PC-3 (cell line): Measurements from ENCODE around the gene AP1AR. TPM values are rescaled to one million over a fixed set of nuclear protein-coding genes. Genes with fewer than 3 reads are reported as not detected.

Experiments
- ATAC-seq: fragments of 200-7000 bp; cut with Tn5 transposase; 2 replicates; pipeline ENCODE4 v1.9.1; 2020; ENCODE audit warnings: mild to moderate bottlenecking, moderate library complexity
- BruUV-seq: library from RNA; stranded (reverse); fragments of 400-500 nt; replicated peaks from 2 replicates; lab custom pipeline; 2021; lab: Mats Ljungman, UMichigan
- CTCF ChIA-PET: fragments of 300-600 bp; sonication (Branson Sonifier 250); formaldehyde crosslinking; loops from one replicate; lab custom pipeline; 2022; ENCODE audit warnings: antibody characterized with exemption; lab: Charles Lee
- POLR2A ChIA-PET: fragments of 300-600 bp; sonication (Branson Sonifier 250); formaldehyde crosslinking; loops from one replicate; lab custom pipeline; 2022; ENCODE audit warnings: antibody characterized with exemption; ENCODE audit not compliant: unreplicated experiment; lab: Charles Lee
- DNase-seq: peaks from one replicate; pipeline ENCODE4 v3.0.0-alpha.2; 2015
- H2AFZ ChIP-seq: fragments of 300-600 bp; sonication (generic); 2 replicates; pipeline ENCODE4 v1.6.0; 2016; ENCODE audit warnings: antibody characterized with exemption, low read length
- H3F3A ChIP-seq: fragments of 300-600 bp; sonication (generic); one replicate; pipeline ENCODE4 v1.6.0; 2017; ENCODE audit warnings: antibody characterized with exemption, low read length, control low read depth, mild to moderate bottlenecking; ENCODE audit not compliant: unreplicated experiment
- H3K27ac ChIP-seq: fragments of 300-600 bp; sonication (generic); 2 replicates; pipeline ENCODE4 v1.5.1; 2016; ENCODE audit warnings: mild to moderate bottlenecking, low read length
- H3K27me3 ChIP-seq: fragments of 300-600 bp; sonication (generic); 2 replicates; pipeline ENCODE4 v1.6.1; 2016; ENCODE audit warnings: low read length, mixed read lengths
- H3K36me3 ChIP-seq: fragments of 300-600 bp; sonication (generic); 2 replicates; pipeline ENCODE4 v1.6.1; 2016; ENCODE audit warnings: low read depth, mixed run types, low read length, mixed read lengths
- H3K4me1 ChIP-seq: fragments of 300-600 bp; sonication (generic); 2 replicates; pipeline ENCODE4 v1.5.1; 2016; ENCODE audit warnings: low read length; ENCODE audit not compliant: insufficient read depth
- H3K4me2 ChIP-seq: fragments of 300-600 bp; sonication (generic); 2 replicates; pipeline ENCODE4 v1.6.0; 2016; ENCODE audit warnings: low read length
- H3K4me3 ChIP-seq: fragments of 300-600 bp; sonication (generic); 2 replicates; pipeline ENCODE4 v1.5.1; 2016; ENCODE audit warnings: mild to moderate bottlenecking, low read length, mixed read lengths
- H3K79me2 ChIP-seq: fragments of 300-600 bp; sonication (generic); 2 replicates; pipeline ENCODE4 v1.6.1; 2017; ENCODE audit warnings: low read length, mixed read lengths
- H3K9ac ChIP-seq: fragments of 300-600 bp; sonication (generic); 2 replicates; pipeline ENCODE4 v1.6.0; 2016; ENCODE audit warnings: mild to moderate bottlenecking, low read length
- H3K9me2 ChIP-seq: fragments of 300-600 bp; sonication (generic); replicated peaks from 2 replicates; pipeline ENCODE4 v1.6.1; 2016; ENCODE audit warnings: mixed run types, low read length, mixed read lengths
- H3K9me3 ChIP-seq: fragments of 300-600 bp; sonication (generic); 2 replicates; pipeline ENCODE4 v1.6.1; 2016; ENCODE audit warnings: low read length, mixed read lengths
- H4K20me1 ChIP-seq: fragments of 300-600 bp; sonication (generic); 2 replicates; pipeline ENCODE4 v1.6.1; 2016; ENCODE audit warnings: low read length, mixed read lengths
- CTCF ChIP-seq: fragments of 300-600 bp; sonication (generic); conservative IDR thresholded peaks from 2 replicates; pipeline ENCODE4 v1.5.1; 2017; ENCODE audit warnings: antibody characterized with exemption, low read depth, mild to moderate bottlenecking, low read length
- EZH2 ChIP-seq: fragments of 300-600 bp; sonication (generic); IDR thresholded peaks from one replicate; pipeline ENCODE4 v1.6.1; 2017; ENCODE audit warnings: antibody characterized with exemption, mild to moderate bottlenecking, low read length; ENCODE audit not compliant: unreplicated experiment
- EZH2phosphoT487 ChIP-seq: fragments of 300-600 bp; sonication (generic); IDR thresholded peaks from 2 replicates; pipeline ENCODE4 v1.6.1; 2018; ENCODE audit warnings: mild to moderate bottlenecking, antibody characterized with exemption, low read length, borderline replicate concordance
- intact Hi-C: fragments of 100-400 bp; cut with micrococcal nuclease; formaldehyde crosslinking; loops from 2 replicates; pipeline ENCODE4 v1.9.0; 2023
- total RNA-seq: library from RNA; depleted of rRNA; stranded (reverse); fragments of >200 nt; gene quantifications from 2 replicates; pipeline ENCODE4 v1.2.3, GENCODE V29; 2014

Gene AP1AR
- total RNA-seq, 1 experiment from 2014 or later, result 34.6 TPM

DNA sequence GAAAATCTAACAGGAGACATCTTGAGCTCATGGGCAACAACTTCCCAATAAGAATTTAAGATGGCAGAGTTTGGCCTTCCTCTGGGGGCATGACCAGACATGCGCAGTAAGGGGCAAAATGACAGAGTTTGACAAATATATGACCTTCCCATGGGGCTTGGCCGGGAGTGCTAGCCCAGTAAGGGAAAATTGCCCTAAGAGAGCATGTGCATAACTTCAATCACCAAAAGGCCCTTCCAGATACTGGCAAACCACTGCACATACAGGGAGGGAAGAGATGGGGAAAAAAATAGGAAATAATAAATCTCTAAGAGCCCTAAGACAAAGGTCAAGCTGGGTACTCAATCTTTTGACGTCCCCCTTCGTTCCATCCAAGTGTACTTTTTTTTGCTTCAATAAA, 40.7 kb downstream of the AP1AR start:
- Histone ChIP-seq H3K4me1 (peaks cover 11% of the 10 kb centered on the region), H3K9ac (no peak overlapping the region), H3K9me2 (no peaks in the 10 kb centered on the region), H2AFZ (no peak overlapping the region), H3K36me3 (peaks cover 14% of the 10 kb centered on the region; the same call in 1 of the 2 replicates), H3K4me3 (no peak overlapping the region), H3K27me3 (no peaks in the 10 kb centered on the region), H3K4me2 (no peak overlapping the region), H4K20me1 (no peaks in the 10 kb centered on the region), H3K9me3 (no peaks in the 10 kb centered on the region), H3K27ac (no peak overlapping the region), H3K79me2 (0 out of 2 replicates have a peak, but pooled peaks cover 4% of the 10 kb centered on the region), H3F3A (no peaks in the 10 kb centered on the region)
- ChIA-PET POLR2A (no interaction called here), CTCF (no interaction called here)
- ATAC-seq (no peak), DNase-seq (no peak)
- TF ChIP-seq CTCF (no peak), EZH2phosphoT487 (no peak), EZH2 (no peak)
- BruUV-seq, result no TSS peak
- intact Hi-C loops, result no loop called here

DNA sequence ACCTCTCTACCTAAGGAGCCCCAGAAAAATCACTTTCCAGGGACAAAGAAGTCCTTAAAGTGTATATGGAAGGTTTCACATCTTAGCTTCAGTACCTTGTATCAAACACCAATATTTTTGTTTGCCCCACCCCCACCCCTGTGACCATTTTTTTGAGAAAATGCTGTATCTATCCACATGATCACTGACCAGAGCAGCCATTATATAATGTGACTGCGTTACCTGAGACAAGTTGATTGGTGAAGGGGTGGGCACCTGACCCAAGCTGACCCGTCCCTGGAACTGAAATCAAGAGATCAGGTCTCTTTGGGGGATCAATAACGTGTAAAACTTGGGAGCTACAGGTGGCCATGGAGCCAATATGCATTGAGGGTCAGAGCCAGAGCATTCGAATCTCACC, 43.4 kb downstream of the AP1AR start:
- H3F3A ChIP-seq, result no peaks in the 10 kb centered on the region
- H3K4me1 ChIP-seq, result peaks cover 11% of the 10 kb centered on the region
- ChIA-PET CTCF (no interaction called here), POLR2A (no interaction called here)
- no peaks in the 10 kb centered on the region for H3K9me3 ChIP-seq
- intact Hi-C loops, result no loop called here
- peaks cover 15% of the 10 kb centered on the region for H3K79me2 ChIP-seq
- no peaks in the 10 kb centered on the region for H4K20me1 ChIP-seq
- H3K27me3 ChIP-seq, result no peaks in the 10 kb centered on the region
- TF ChIP-seq EZH2 (no peak), EZH2phosphoT487 (no peak), CTCF (no peak)
- H2AFZ ChIP-seq, result no peak overlapping the region
- H3K27ac ChIP-seq, result no peak overlapping the region
- no peak for ATAC-seq
- H3K9ac ChIP-seq, result no peak overlapping the region
- no peak overlapping the region for H3K4me2 ChIP-seq
- BruUV-seq, result no TSS peak
- peaks cover 5% of the 10 kb centered on the region; the same call in 1 of the 2 replicates for H3K36me3 ChIP-seq
- DNase-seq, result no peak
- H3K9me2 ChIP-seq, result no peaks in the 10 kb centered on the region
- no peak overlapping the region for H3K4me3 ChIP-seq

DNA sequence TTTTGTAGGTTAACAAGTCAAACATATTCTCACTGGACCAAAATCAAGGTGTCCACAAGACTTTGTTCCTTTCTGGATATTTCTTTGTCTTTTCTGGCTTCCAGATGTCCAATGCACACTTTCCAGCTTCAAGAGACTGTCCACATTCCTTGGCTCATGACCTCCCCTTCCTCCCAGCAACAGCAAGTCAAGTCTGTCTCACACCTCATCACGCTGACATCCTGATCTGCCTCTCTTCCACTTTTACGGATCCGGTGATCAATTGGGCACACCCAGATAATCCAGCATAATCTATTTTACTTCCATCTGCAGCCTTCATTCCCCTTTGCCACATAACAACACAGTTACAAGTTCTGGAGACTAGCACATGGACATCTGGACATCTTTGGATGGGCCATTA, 44.5 kb downstream of the AP1AR start:
- POLR2A ChIA-PET, result no interaction called here
- H3K79me2 ChIP-seq, result peaks cover 26% of the 10 kb centered on the region

More for the DNA sequence above, 44.5 kb downstream of the AP1AR start:
- Histone ChIP-seq H3K4me1 (peaks cover under 1% of the 10 kb centered on the region), H2AFZ (no peak overlapping the region), H3K9me2 (no peaks in the 10 kb centered on the region), H3K4me3 (no peak overlapping the region), H3K36me3 (peaks cover 5% of the 10 kb centered on the region; the same call in 1 of the 2 replicates), H3K27me3 (no peaks in the 10 kb centered on the region), H3F3A (no peaks in the 10 kb centered on the region), H3K9me3 (no peaks in the 10 kb centered on the region), H3K4me2 (no peak overlapping the region), H3K27ac (no peak overlapping the region), H4K20me1 (no peaks in the 10 kb centered on the region), H3K9ac (no peak overlapping the region)
- no peak for TF ChIP-seq CTCF
- TF ChIP-seq EZH2phosphoT487, result no peak
- no peak for TF ChIP-seq EZH2
- BruUV-seq, result no TSS peak
- intact Hi-C loops, result no loop called here
- no peak for DNase-seq
- no peak for ATAC-seq
- CTCF ChIA-PET, result no interaction called here
